ENCODE results near the gene BEND3.

Gene BEND3

GRCh38 chr6:107129370-107129925, 14.1 kb upstream of the BEND3 start:
- no peak for TF ChIP-seq L3MBTL2 (conservative IDR thresholded peaks at IDR 0.05)
- no peak for TF ChIP-seq FOXA1 (IDR thresholded peaks at IDR 0.05)
- TF ChIP-seq SUZ12 (IDR thresholded peaks at IDR 0.05): no peak
- TF ChIP-seq ZNF384 (IDR thresholded peaks at IDR 0.05): no peak
- no peak for TF ChIP-seq FOXK2 (IDR thresholded peaks at IDR 0.05)
- TF ChIP-seq FOXM1 (IDR thresholded peaks at IDR 0.05; ENCODE audit: borderline replicate concordance): no peak
- TF ChIP-seq BHLHE40 (IDR thresholded peaks at IDR 0.05; ENCODE audit: borderline replicate concordance): no peak
- TF ChIP-seq HDGF (IDR thresholded peaks at IDR 0.05; ENCODE audit: borderline replicate concordance): no peak
- TF ChIP-seq TARDBP (IDR thresholded peaks at IDR 0.05): no peak
- no peak for TF ChIP-seq ARNT (IDR thresholded peaks at IDR 0.05)
- TF ChIP-seq ELF4 (IDR thresholded peaks at IDR 0.05): no peak
- TF ChIP-seq LEF1 (IDR thresholded peaks at IDR 0.05; ENCODE audit: borderline replicate concordance): no peak
- no peak for TF ChIP-seq NFRKB (IDR thresholded peaks at IDR 0.05)
- TF ChIP-seq CTBP1 (IDR thresholded peaks at IDR 0.05; ENCODE audit: borderline replicate concordance): no peak
- no peak for DNase-seq (ENCODE audit: extremely low spot score)
- POLR2A ChIA-PET: interaction anchor here (0.9 kb wide), 1 partner anchor 14 kb away, joined by 4 read pairs; the partner anchor contains the start of gene BEND3
- CTCF ChIA-PET: interaction anchor here (1.2 kb wide), 1 partner anchor 13 kb away, joined by 3 read pairs; no protein-coding TSS in a partner anchor

- DNase-seq (ENCODE audit: extremely low spot score): no peak
- TF ChIP-seq TARDBP (IDR thresholded peaks at IDR 0.05): no peak
- CTCF ChIA-PET: interaction anchor here (1.2 kb wide), 1 partner anchor 12 kb away, joined by 3 read pairs; no protein-coding TSS in a partner anchor
- POLR2A ChIA-PET: interaction anchor here (0.7 kb wide), 1 partner anchor 12 kb away, joined by 3 read pairs; no protein-coding TSS in a partner anchor
Observed at GRCh38 chr6:107128577-107128976, 13.3 kb upstream of the BEND3 start.

GRCh38 chr6:107128175-107128574, 12.9 kb upstream of the BEND3 start:
- POLR2A ChIA-PET: interaction anchor here (0.7 kb wide), 1 partner anchor 12 kb away, joined by 3 read pairs; no protein-coding TSS in a partner anchor
- CTCF ChIA-PET: no interaction called here
- no peak for DNase-seq (ENCODE audit: extremely low spot score)
- TF ChIP-seq LEF1 (IDR thresholded peaks at IDR 0.05; ENCODE audit: borderline replicate concordance): no peak
- no peak for TF ChIP-seq ELF4 (IDR thresholded peaks at IDR 0.05)
- no peak for TF ChIP-seq HDGF (IDR thresholded peaks at IDR 0.05; ENCODE audit: borderline replicate concordance)
- no peak for TF ChIP-seq BHLHE40 (IDR thresholded peaks at IDR 0.05; ENCODE audit: borderline replicate concordance)
- TF ChIP-seq ARNT (IDR thresholded peaks at IDR 0.05): no peak
- TF ChIP-seq L3MBTL2 (conservative IDR thresholded peaks at IDR 0.05): no peak
- no peak for TF ChIP-seq NFRKB (IDR thresholded peaks at IDR 0.05)
- TF ChIP-seq SP1 (IDR thresholded peaks at IDR 0.05): no peak
- no peak for TF ChIP-seq SUZ12 (IDR thresholded peaks at IDR 0.05)

GRCh38 chr6:107125771-107126170, 10.5 kb upstream of the BEND3 start:
- POLR2A ChIA-PET: interaction anchor here (2.7 kb wide), 1 partner anchor 10 kb away, joined by 11 read pairs; no protein-coding TSS in a partner anchor

GRCh38 chr6:107124934-107125348, 9.6 kb upstream of the BEND3 start:
- TF ChIP-seq ARNT (IDR thresholded peaks at IDR 0.05) (no peak), HDGF (IDR thresholded peaks at IDR 0.05; ENCODE audit: borderline replicate concordance) (no peak), CTBP1 (IDR thresholded peaks at IDR 0.05; ENCODE audit: borderline replicate concordance) (no peak)
- ChIA-PET CTCF (no interaction called here), POLR2A (interaction anchor here (2.7 kb wide), 1 partner anchor 9 kb away, joined by 11 read pairs; no protein-coding TSS in a partner anchor)
- DNase-seq (ENCODE audit: extremely low spot score): no peak

More at GRCh38 chr6:107125771-107126170, 10.5 kb upstream of the BEND3 start:
- TF ChIP-seq BHLHE40 (IDR thresholded peaks at IDR 0.05; ENCODE audit: borderline replicate concordance) (no peak), ZNF384 (IDR thresholded peaks at IDR 0.05) (no peak), PKNOX1 (IDR thresholded peaks at IDR 0.05) (no peak), NFRKB (IDR thresholded peaks at IDR 0.05) (no peak), CTBP1 (IDR thresholded peaks at IDR 0.05; ENCODE audit: borderline replicate concordance) (no peak), FOXA1 (IDR thresholded peaks at IDR 0.05) (no peak)
- DNase-seq (ENCODE audit: extremely low spot score): no peak
- CTCF ChIA-PET: interaction anchor here (0.8 kb wide), 1 partner anchor 66 kb away, joined by 10 read pairs; no protein-coding TSS in a partner anchor

- TF ChIP-seq TARDBP (IDR thresholded peaks at IDR 0.05): no peak
- TF ChIP-seq SUZ12 (IDR thresholded peaks at IDR 0.05): no peak
- no peak for TF ChIP-seq FOXM1 (IDR thresholded peaks at IDR 0.05; ENCODE audit: borderline replicate concordance)
- no peak for TF ChIP-seq ELF4 (IDR thresholded peaks at IDR 0.05)
- TF ChIP-seq NFRKB (IDR thresholded peaks at IDR 0.05): no peak
- TF ChIP-seq BHLHE40 (IDR thresholded peaks at IDR 0.05; ENCODE audit: borderline replicate concordance): no peak
- no peak for DNase-seq (ENCODE audit: extremely low spot score)
- POLR2A ChIA-PET: interaction anchor here (2.7 kb wide), 1 partner anchor 8 kb away, joined by 11 read pairs; no protein-coding TSS in a partner anchor
- CTCF ChIA-PET: no interaction called here
Observed at GRCh38 chr6:107123501-107123900, 8.2 kb upstream of the BEND3 start.

- TF ChIP-seq SUZ12 (IDR thresholded peaks at IDR 0.05) (no peak), LEF1 (IDR thresholded peaks at IDR 0.05; ENCODE audit: borderline replicate concordance) (no peak), NFRKB (IDR thresholded peaks at IDR 0.05) (no peak), CTBP1 (IDR thresholded peaks at IDR 0.05; ENCODE audit: borderline replicate concordance) (no peak), PKNOX1 (IDR thresholded peaks at IDR 0.05) (no peak), ELF4 (IDR thresholded peaks at IDR 0.05) (no peak), SP1 (IDR thresholded peaks at IDR 0.05) (no peak), BHLHE40 (IDR thresholded peaks at IDR 0.05; ENCODE audit: borderline replicate concordance) (no peak), FOXM1 (IDR thresholded peaks at IDR 0.05; ENCODE audit: borderline replicate concordance) (no peak), ARNT (IDR thresholded peaks at IDR 0.05) (no peak), L3MBTL2 (conservative IDR thresholded peaks at IDR 0.05) (no peak), HDGF (IDR thresholded peaks at IDR 0.05; ENCODE audit: borderline replicate concordance) (no peak), FOXK2 (IDR thresholded peaks at IDR 0.05) (no peak), ZNF384 (IDR thresholded peaks at IDR 0.05) (no peak)
- CTCF ChIA-PET: no interaction called here
- no peak for DNase-seq (ENCODE audit: extremely low spot score)
- POLR2A ChIA-PET: no interaction called here
Observed at GRCh38 chr6:107122748-107123147, 7.4 kb upstream of the BEND3 start.
